ENCODE results near the gene SLC30A2. TPM values are rescaled to one million over a fixed set of nuclear protein-coding genes. Genes with fewer than 3 reads are reported as not detected.

Gene SLC30A2
- total and polyA plus RNA-seq, 2 of the 13 experiments (the other 11 are each of a cell fraction or from before 2014, with no cell fraction given): not detected

GRCh38 chr1:26022404-26022779 lies 23.5 kb downstream of the SLC30A2 start (continued):
- TF ChIP-seq, protein P1, sequence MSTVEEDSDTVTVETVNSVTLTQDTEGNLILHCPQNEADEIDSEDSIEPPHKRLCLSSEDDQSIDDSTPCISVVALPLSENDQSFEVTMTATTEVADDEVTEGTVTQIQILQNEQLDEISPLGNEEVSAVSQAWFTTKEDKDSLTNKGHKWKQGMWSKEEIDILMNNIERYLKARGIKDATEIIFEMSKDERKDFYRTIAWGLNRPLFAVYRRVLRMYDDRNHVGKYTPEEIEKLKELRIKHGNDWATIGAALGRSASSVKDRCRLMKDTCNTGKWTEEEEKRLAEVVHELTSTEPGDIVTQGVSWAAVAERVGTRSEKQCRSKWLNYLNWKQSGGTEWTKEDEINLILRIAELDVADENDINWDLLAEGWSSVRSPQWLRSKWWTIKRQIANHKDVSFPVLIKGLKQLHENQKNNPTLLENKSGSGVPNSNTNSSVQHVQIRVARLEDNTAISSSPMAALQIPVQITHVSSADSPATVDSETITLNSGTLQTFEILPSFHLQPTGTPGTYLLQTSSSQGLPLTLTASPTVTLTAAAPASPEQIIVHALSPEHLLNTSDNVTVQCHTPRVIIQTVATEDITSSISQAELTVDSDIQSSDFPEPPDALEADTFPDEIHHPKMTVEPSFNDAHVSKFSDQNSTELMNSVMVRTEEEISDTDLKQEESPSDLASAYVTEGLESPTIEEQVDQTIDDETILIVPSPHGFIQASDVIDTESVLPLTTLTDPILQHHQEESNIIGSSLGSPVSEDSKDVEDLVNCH (CRISPR knock-in tag; IDR thresholded peaks at IDR 0.05): no peak
- TF ChIP-seq, protein P2, sequence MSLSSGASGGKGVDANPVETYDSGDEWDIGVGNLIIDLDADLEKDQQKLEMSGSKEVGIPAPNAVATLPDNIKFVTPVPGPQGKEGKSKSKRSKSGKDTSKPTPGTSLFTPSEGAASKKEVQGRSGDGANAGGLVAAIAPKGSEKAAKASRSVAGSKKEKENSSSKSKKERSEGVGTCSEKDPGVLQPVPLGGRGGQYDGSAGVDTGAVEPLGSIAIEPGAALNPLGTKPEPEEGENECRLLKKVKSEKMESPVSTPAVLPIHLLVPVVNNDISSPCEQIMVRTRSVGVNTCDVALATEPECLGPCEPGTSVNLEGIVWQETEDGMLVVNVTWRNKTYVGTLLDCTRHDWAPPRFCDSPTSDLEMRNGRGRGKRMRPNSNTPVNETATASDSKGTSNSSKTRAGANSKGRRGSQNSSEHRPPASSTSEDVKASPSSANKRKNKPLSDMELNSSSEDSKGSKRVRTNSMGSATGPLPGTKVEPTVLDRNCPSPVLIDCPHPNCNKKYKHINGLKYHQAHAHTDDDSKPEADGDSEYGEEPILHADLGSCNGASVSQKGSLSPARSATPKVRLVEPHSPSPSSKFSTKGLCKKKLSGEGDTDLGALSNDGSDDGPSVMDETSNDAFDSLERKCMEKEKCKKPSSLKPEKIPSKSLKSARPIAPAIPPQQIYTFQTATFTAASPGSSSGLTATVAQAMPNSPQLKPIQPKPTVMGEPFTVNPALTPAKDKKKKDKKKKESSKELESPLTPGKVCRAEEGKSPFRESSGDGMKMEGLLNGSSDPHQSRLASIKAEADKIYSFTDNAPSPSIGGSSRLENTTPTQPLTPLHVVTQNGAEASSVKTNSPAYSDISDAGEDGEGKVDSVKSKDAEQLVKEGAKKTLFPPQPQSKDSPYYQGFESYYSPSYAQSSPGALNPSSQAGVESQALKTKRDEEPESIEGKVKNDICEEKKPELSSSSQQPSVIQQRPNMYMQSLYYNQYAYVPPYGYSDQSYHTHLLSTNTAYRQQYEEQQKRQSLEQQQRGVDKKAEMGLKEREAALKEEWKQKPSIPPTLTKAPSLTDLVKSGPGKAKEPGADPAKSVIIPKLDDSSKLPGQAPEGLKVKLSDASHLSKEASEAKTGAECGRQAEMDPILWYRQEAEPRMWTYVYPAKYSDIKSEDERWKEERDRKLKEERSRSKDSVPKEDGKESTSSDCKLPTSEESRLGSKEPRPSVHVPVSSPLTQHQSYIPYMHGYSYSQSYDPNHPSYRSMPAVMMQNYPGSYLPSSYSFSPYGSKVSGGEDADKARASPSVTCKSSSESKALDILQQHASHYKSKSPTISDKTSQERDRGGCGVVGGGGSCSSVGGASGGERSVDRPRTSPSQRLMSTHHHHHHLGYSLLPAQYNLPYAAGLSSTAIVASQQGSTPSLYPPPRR (CRISPR knock-in tag; IDR thresholded peaks at IDR 0.05; ENCODE audit: borderline replicate concordance): 0 out of 2 replicates have a peak, but pooled peaks have one; percentile 10

GRCh38 chr1:26021647-26022403 lies 24.1 kb downstream of the SLC30A2 start, which contains the start of gene EXTL1:
TSS of gene EXTL1 (plus strand) at chr1:26021775. CDS start at chr1:26022647, 872 bp downstream.
- ATAC-seq (peak; percentile 63), FAIRE-seq (peak; percentile 75), DNase-seq (ENCODE audit: low spot score) (no peak)
- ChIA-PET CTCF (ENCODE audit: low intra/inter-chr PET ratio, low total read pairs) (no interaction called here), POLR2A (interaction anchor here (2.2 kb wide), 1 partner anchor 25 kb away, joined by 10 read pairs; the partner anchor contains the start of gene PAFAH2)
- intact Hi-C loops (cut with micrococcal nuclease; ENCODE audit: unreplicated experiment) (no loop called here), in situ Hi-C loops (cut with HindIII; ENCODE audit: extremely low pct_ligation_motif_present, low pct_unique_long_range_greater_than_20kb) (no loop called here)
- no peaks in the 10 kb centered on the region for H3K9me3 ChIP-seq (ENCODE audit: low read length)
- no TSS peak for BruUV-seq (replicated peaks)
- H3K4me1 ChIP-seq (ENCODE audit: insufficient read depth, low read length): peaks cover 89% of the 10 kb centered on the region
- peak within 1 kb of the TSS; percentile 43 to 78 (median 49) for H3K4me3 ChIP-seq (replicated peaks in 1 of 3; ENCODE audit: insufficient read depth in 1 of 3, low read depth in 2 of 3, low read length in 3 of 3)
- H4K20me1 ChIP-seq (ENCODE audit: insufficient read depth, low read length): no peaks in the 10 kb centered on the region
- H3K4me2 ChIP-seq (ENCODE audit: low read depth, low read length): peak within 1 kb of the TSS; percentile 81
- H3K9ac ChIP-seq (ENCODE audit: insufficient read depth, low read depth, low read length): peak within 1 kb of the TSS; percentile 47; the same call in 1 of the 2 replicates
- H3K27me3 ChIP-seq (ENCODE audit: control insufficient read depth in 1 of 2, insufficient read depth in 2 of 2, low read length in 2 of 2): peaks cover 4 to 25% of the 10 kb centered on the region in 2 experiments
- no peak within 1 kb of the TSS for H3K27ac ChIP-seq (ENCODE audit: extremely low read length, insufficient read depth, low read length)
- no peaks in the 10 kb centered on the region for H3K36me3 ChIP-seq (replicated peaks in 1 of 2; ENCODE audit: control insufficient read depth in 1 of 2, insufficient read depth in 2 of 2, low read length in 2 of 2)
- no peak within 1 kb of the TSS for H2AFZ ChIP-seq (ENCODE audit: low read length)
- H3K79me2 ChIP-seq (ENCODE audit: insufficient read depth, low read length): no peaks in the 10 kb centered on the region
- 0% methylated on average over 4 of the region's 15 CpGs for WGBS (ENCODE audit: low lambda C conversion rate)
- TF ChIP-seq ZSCAN31 (CRISPR knock-in tag; IDR thresholded peaks at IDR 0.05; ENCODE audit: low read depth): peak; percentile 52; the same call in 1 of the 2 replicates
- TF ChIP-seq, protein P3, sequence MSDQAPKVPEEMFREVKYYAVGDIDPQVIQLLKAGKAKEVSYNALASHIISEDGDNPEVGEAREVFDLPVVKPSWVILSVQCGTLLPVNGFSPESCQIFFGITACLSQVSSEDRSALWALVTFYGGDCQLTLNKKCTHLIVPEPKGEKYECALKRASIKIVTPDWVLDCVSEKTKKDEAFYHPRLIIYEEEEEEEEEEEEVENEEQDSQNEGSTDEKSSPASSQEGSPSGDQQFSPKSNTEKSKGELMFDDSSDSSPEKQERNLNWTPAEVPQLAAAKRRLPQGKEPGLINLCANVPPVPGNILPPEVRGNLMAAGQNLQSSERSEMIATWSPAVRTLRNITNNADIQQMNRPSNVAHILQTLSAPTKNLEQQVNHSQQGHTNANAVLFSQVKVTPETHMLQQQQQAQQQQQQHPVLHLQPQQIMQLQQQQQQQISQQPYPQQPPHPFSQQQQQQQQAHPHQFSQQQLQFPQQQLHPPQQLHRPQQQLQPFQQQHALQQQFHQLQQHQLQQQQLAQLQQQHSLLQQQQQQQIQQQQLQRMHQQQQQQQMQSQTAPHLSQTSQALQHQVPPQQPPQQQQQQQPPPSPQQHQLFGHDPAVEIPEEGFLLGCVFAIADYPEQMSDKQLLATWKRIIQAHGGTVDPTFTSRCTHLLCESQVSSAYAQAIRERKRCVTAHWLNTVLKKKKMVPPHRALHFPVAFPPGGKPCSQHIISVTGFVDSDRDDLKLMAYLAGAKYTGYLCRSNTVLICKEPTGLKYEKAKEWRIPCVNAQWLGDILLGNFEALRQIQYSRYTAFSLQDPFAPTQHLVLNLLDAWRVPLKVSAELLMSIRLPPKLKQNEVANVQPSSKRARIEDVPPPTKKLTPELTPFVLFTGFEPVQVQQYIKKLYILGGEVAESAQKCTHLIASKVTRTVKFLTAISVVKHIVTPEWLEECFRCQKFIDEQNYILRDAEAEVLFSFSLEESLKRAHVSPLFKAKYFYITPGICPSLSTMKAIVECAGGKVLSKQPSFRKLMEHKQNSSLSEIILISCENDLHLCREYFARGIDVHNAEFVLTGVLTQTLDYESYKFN (CRISPR knock-in tag; conservative IDR thresholded peaks at IDR 0.05): 0 out of 2 replicates have a peak, but pooled peaks have one; percentile 22
- TF ChIP-seq ZNF281 (CRISPR knock-in tag; IDR thresholded peaks at IDR 0.05; ENCODE audit: borderline replicate concordance): no peak
- TF ChIP-seq MATR3 (CRISPR knock-in tag; IDR thresholded peaks at IDR 0.05): no peak
